Colonic mucosa (tissue), 4 donors: ENCODE data around the gene CORO2A. TPM values are rescaled to one million over a fixed set of nuclear protein-coding genes. Genes with fewer than 3 reads are reported as not detected.
A peak's percentile ranks its signal among the peaks of the same experiment; 100 is the strongest.

ENCODE experiments used
- DNase-seq: peaks from one replicate; pipeline ENCODE4 v3.0.0-alpha.2; 2020
- H3K27ac ChIP-seq: fragments of 200-600 bp; one replicate; pipeline ENCODE4 v1.8.0; 2021
- H3K27me3 ChIP-seq: fragments of 200-600 bp; one replicate; pipeline ENCODE4 v1.8.0; 2021
- H3K36me3 ChIP-seq: fragments of 200-600 bp; one replicate; pipeline ENCODE4 v1.8.0; 2021
- H3K4me1 ChIP-seq: fragments of 200-600 bp; one replicate; pipeline ENCODE4 v1.8.0; 2021; ENCODE audit warnings: mild to moderate bottlenecking
- H3K4me3 ChIP-seq: fragments of 200-600 bp; one replicate; pipeline ENCODE4 v1.8.0; 2021
- H3K9ac ChIP-seq, 2 donors: one replicate each; pipeline ENCODE4 v1.7.0; 2013; ENCODE audit warnings: control low read depth in 2 of 2, low read depth in 2 of 2, low read length in 2 of 2
- H3K9me3 ChIP-seq: fragments of 200-600 bp; one replicate; pipeline ENCODE4 v1.8.0; 2021
- intact Hi-C: fragments of 100-400 bp; cut with DNase I; formaldehyde crosslinking; loops from one replicate; pipeline ENCODE4 v1.14.1; 2022
- total RNA-seq, 2 donors: library from RNA; stranded (reverse); fragmentation: NEBNext Ultra II Directional in 1 of 2; extraction: Animal tissue kit (Norgen Biotek cat#: 25700) in 1 of 2; gene quantifications; one replicate each; pipeline ENCODE4 v1.2.1, GENCODE V29; 2021
- TF ChIP-seq, protein P1 (sequence below): fragments of 200-600 bp; IDR thresholded peaks from one replicate; pipeline ENCODE4 v1.8.0; 2022; ENCODE audit warnings: antibody characterized with exemption, mild to moderate bottlenecking
- donor health status: healthy.
- donor health status: DM: no; HTN: no; CAD: no.
- donor health status: DM: no; HTN: no; CAD: no.

CORO2A gene
- total RNA-seq, 2 donors from 2014 or later = 53.8 to 68.1 TPM

DNA sequence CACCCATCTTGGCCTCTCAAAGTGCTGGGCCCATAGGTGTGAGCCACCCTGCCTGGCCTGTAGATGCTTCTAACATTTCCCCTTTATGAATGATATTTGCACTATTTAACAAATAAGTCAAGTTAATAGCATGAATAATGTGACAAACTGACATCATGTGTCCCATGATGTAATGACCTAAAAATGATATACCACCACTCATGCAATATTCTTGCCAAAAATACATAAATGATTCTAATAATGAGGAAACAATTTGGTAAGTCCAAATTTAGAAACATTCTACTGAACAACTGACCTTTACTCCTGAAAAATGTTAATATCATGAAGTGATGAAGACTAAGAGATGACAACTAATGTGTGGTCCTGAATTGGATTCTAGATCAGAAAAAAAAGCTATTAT is 39.9 kb downstream of the CORO2A start:
- Histone ChIP-seq H3K4me3 (no peak overlapping the region), H3K27ac (no peak overlapping the region), H3K36me3 (no peaks in the 10 kb centered on the region), H3K4me1 (no peaks in the 10 kb centered on the region), H3K9me3 (no peaks in the 10 kb centered on the region), H3K9ac (no peak overlapping the region), H3K27me3 (no peaks in the 10 kb centered on the region)
- no peak for DNase-seq
- intact Hi-C loops = no loop called here
- TF ChIP-seq, protein P1, sequence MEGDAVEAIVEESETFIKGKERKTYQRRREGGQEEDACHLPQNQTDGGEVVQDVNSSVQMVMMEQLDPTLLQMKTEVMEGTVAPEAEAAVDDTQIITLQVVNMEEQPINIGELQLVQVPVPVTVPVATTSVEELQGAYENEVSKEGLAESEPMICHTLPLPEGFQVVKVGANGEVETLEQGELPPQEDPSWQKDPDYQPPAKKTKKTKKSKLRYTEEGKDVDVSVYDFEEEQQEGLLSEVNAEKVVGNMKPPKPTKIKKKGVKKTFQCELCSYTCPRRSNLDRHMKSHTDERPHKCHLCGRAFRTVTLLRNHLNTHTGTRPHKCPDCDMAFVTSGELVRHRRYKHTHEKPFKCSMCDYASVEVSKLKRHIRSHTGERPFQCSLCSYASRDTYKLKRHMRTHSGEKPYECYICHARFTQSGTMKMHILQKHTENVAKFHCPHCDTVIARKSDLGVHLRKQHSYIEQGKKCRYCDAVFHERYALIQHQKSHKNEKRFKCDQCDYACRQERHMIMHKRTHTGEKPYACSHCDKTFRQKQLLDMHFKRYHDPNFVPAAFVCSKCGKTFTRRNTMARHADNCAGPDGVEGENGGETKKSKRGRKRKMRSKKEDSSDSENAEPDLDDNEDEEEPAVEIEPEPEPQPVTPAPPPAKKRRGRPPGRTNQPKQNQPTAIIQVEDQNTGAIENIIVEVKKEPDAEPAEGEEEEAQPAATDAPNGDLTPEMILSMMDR = no peak

DNA sequence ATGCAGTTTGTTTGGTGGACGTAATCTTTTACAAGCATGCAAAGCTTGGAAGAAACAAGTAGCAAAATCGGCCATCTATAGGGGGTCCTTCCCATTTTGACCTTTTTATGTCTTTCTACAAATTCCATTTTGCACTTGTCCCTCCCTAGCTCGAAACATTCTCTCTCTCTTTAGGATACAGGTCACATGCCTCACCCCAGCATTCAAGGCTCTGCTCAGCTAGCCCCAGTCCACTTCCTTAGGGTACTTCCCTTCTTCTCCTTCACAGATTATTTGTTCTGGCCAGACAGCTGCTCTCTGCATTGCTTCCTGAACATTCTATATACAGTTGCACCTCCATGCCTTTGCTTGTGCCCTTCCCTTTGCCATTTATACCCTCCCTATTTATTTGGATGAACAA is 41.7 kb downstream of the CORO2A start:
- Histone ChIP-seq H3K4me1 (peaks cover 11% of the 10 kb centered on the region), H3K27ac (no peak overlapping the region), H3K9ac (no peak overlapping the region), H3K9me3 (no peaks in the 10 kb centered on the region), H3K4me3 (no peak overlapping the region), H3K27me3 (no peaks in the 10 kb centered on the region), H3K36me3 (no peaks in the 10 kb centered on the region)
- no peak for DNase-seq
- TF ChIP-seq, protein P1 = no peak
- intact Hi-C loops = no loop called here

DNA sequence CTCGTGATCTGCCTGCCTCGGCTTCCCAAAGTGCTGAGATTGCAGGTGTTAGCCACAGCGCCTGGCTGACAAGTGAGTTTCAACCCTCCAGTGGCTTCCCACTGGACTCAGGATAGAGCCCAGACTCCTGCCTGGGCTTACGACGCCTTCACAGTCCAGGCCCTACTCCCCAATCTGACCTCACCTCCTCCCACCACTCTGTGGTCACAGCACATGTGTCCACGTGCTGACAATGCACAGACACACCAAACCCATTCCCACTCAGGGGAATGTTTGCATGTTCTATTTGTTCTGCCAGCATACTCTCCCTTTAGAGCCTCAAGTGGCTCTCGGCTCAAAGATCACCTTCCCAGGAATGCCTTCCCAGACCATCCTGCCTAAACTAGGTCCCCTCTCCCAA is 42.3 kb downstream of the CORO2A start:
- DNase-seq = no peak

DNA sequence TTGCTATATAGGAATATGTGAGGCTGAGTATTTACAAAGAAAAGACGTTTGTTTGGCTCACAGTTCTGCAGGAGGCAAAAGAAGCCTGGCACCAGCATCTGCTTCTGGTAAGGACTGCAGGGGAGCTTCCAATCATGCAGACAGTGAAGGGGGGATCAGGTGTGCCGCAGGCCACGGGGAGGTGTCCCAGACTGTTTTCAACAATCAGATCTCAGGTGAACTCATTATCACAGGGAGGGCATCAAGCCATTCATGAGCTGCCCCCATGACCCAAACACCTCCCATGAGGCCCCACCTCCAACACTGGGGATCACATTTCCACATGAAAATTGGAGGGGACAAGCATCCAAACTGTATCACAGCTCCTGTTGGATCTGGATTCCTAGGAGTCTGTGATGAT is 43.0 kb downstream of the CORO2A start:
- no peak for DNase-seq
- Histone ChIP-seq H3K4me3 (no peak overlapping the region), H3K9ac (no peak overlapping the region), H3K4me1 (peaks cover 16% of the 10 kb centered on the region), H3K27me3 (no peaks in the 10 kb centered on the region), H3K36me3 (no peaks in the 10 kb centered on the region), H3K9me3 (no peaks in the 10 kb centered on the region), H3K27ac (no peak overlapping the region)
- intact Hi-C loops = no loop called here
- TF ChIP-seq, protein P1 = no peak

More for the DNA sequence above, 42.3 kb downstream of the CORO2A start:
- TF ChIP-seq, protein P1 = no peak
- Histone ChIP-seq H3K4me3 (no peak overlapping the region), H3K27me3 (no peaks in the 10 kb centered on the region), H3K36me3 (no peaks in the 10 kb centered on the region), H3K9me3 (no peaks in the 10 kb centered on the region), H3K4me1 (peaks cover 16% of the 10 kb centered on the region), H3K27ac (no peak overlapping the region), H3K9ac (no peak overlapping the region)
- intact Hi-C loops = no loop called here

DNA sequence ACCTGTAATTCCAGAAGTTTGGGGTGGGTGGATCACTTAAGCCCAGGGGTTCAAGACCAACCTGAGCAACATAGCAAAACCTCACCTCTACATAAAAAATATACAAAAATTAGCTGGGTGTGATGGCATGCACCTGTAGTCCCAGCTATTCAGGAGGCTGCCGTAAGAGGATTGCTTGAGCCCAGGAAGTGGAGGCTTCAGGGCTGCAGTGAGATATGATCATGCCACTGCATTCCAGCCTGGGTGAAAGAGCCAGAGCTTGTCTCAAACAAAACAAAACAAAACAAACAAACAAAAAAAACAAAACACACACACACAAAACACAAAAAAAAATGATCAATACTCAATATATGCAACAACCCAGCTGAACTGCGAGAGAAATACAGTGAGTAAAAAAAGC is 44.0 kb downstream of the CORO2A start:
- no peak overlapping the region for H3K4me3 ChIP-seq
- no peak overlapping the region for H3K9ac ChIP-seq
- TF ChIP-seq, protein P1 = no peak
- DNase-seq = no peak
- no peaks in the 10 kb centered on the region for H3K27me3 ChIP-seq
- no peaks in the 10 kb centered on the region for H3K9me3 ChIP-seq
- intact Hi-C loops = no loop called here
- no peaks in the 10 kb centered on the region for H3K36me3 ChIP-seq
- H3K4me1 ChIP-seq = peaks cover 20% of the 10 kb centered on the region
- H3K27ac ChIP-seq = no peak overlapping the region

DNA sequence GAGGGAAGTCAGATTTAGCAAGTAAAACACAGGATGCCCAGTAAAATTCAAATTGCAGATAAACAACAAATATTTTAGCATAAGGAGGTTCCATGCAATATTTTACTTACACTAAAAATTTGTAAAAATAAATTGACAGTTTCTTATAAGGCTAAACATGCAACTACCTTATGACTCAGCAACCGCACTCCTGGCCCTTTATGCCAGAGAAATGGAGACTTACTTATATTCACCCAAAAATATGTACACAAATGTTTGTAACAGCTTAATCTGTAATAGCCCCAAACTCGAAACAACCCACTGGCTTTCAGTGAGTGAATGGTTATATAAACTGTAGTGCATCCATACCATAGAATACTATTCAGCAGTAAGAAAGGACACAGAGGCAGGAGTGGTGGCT is 44.9 kb downstream of the CORO2A start:
- Histone ChIP-seq H3K4me3 (no peak overlapping the region), H3K36me3 (no peaks in the 10 kb centered on the region), H3K27ac (peak overlapping the region; percentile 85), H3K9ac (no peak overlapping the region), H3K4me1 (peaks cover 25% of the 10 kb centered on the region), H3K27me3 (no peaks in the 10 kb centered on the region), H3K9me3 (no peaks in the 10 kb centered on the region)
- intact Hi-C loops = no loop called here
- DNase-seq = no peak
- TF ChIP-seq, protein P1 = no peak
